HCT116 (cell line): Measurements from ENCODE around the gene DOCK9. TPM values are rescaled to one million over a fixed set of nuclear protein-coding genes. Genes with fewer than 3 reads are reported as not detected.

ENCODE experiments used
- ATAC-seq: fragments of 200-7000 bp; cut with Tn5 transposase; 2 replicates; pipeline ENCODE4 v1.9.1; 2020; ENCODE audit warnings: mild to moderate bottlenecking, moderate library complexity
- BruUV-seq: library from RNA; stranded (reverse); fragments of 400-500 nt; replicated peaks from 2 replicates; lab custom pipeline; 2021; lab: Mats Ljungman, UMichigan
- CTCF ChIA-PET: fragments of 300-600 bp; sonication (Branson Sonifier 250); formaldehyde crosslinking; loops from one replicate; lab custom pipeline; 2021; ENCODE audit warnings: antibody characterized with exemption; lab: Charles Lee
- POLR2A ChIA-PET: fragments of 300-600, 350-600 bp; sonication (Branson Sonifier 250); formaldehyde crosslinking; loops from one replicate; lab custom pipeline; 2021; ENCODE audit warnings: antibody characterized with exemption; lab: Charles Lee
- RAD21 ChIA-PET, 2 experiments: fragments of 300-600 bp; sonication (Branson Sonifier 250); formaldehyde crosslinking; loops; one replicate each; lab custom pipeline; 2023; ENCODE audit warnings: low total read pairs in 2 of 2; ENCODE audit not compliant: uncharacterized antibody in 2 of 2, unreplicated experiment in 2 of 2, low non-redundant PET in 1 of 2; lab: Charles Lee
- DNase-seq: peaks from one replicate; pipeline ENCODE4 v3.0.0-alpha.2; 2010; ENCODE audit warnings: low read depth, low spot score
- H2AFZ ChIP-seq: fragments of 200-600 bp; shearing (Covaris generic), sonication (generic); 2 replicates; pipeline ENCODE4 v1.6.1; 2017; ENCODE audit warnings: low read depth, mixed run types, mixed read lengths, antibody characterized with exemption, low read length; ENCODE audit not compliant: poor library complexity, severe bottlenecking
- H3K27ac ChIP-seq: 2 replicates; pipeline ENCODE4 v1.5.1; 2012; ENCODE audit warnings: low read depth, low read length
- H3K27me3 ChIP-seq: fragments of 200-600 bp; sonication (generic); 2 replicates; pipeline ENCODE4 v1.6.1; 2016; ENCODE audit warnings: mixed run types, low read length, mixed read lengths; ENCODE audit not compliant: insufficient read depth
- H3K36me3 ChIP-seq, 2 experiments: fragments of 200-500 bp in 1 of 2; fragments of 200-600 bp in 1 of 2; sonication (Bioruptor generic) in 1 of 2; sonication (generic) in 1 of 2; 2 replicates each; pipeline versions ENCODE4 v1.5.1 to v1.6.1; 2014 to 2016; ENCODE audit warnings: low read length in 2 of 2, inconsistent platforms in 1 of 2, mixed read lengths in 1 of 2, mixed run types in 1 of 2; ENCODE audit not compliant: insufficient read depth in 2 of 2, control insufficient read depth in 1 of 2
- H3K4me1 ChIP-seq, 2 experiments: fragments of 200-600 bp in 1 of 2; sonication (generic) in 1 of 2; 2 replicates each; pipeline versions ENCODE4 v1.5.1 to v1.6.1; 2012 to 2017; ENCODE audit warnings: low read length in 2 of 2, inconsistent platforms in 1 of 2, mild to moderate bottlenecking in 1 of 2, mixed read lengths in 1 of 2, mixed run types in 1 of 2, moderate library complexity in 1 of 2; ENCODE audit not compliant: insufficient read depth in 2 of 2, control insufficient read depth in 1 of 2
- H3K4me2 ChIP-seq: fragments of 200-600 bp; sonication (generic); 2 replicates; pipeline ENCODE4 v1.6.1; 2017; ENCODE audit warnings: mixed run types, low read length, mixed read lengths
- H3K4me3 ChIP-seq, 2 experiments: fragments of 200-600 bp in 1 of 2; sonication (generic) in 1 of 2; replicated peaks in 1 of 2; 2 replicates each; pipeline ENCODE4 v1.5.1; 2011 to 2016; ENCODE audit warnings: low read length in 2 of 2, control low read depth in 1 of 2, low read depth in 1 of 2, mild to moderate bottlenecking in 1 of 2, mixed read lengths in 1 of 2, mixed run types in 1 of 2
- H3K79me2 ChIP-seq: fragments of 200-600 bp; sonication (generic); 2 replicates; pipeline ENCODE4 v1.6.1; 2017; ENCODE audit warnings: mild to moderate bottlenecking, mixed run types, low read length, moderate library complexity, mixed read lengths; ENCODE audit not compliant: insufficient read depth
- H3K9ac ChIP-seq: fragments of 200-600 bp; sonication (generic); 2 replicates; pipeline ENCODE4 v1.6.1; 2016; ENCODE audit warnings: low read length, mixed read lengths
- H3K9me2 ChIP-seq: fragments of 200-600 bp; sonication (generic), shearing (Covaris generic); 2 replicates; pipeline ENCODE4 v1.6.1; 2017; ENCODE audit warnings: mixed run types, mild to moderate bottlenecking, moderate library complexity; ENCODE audit not compliant: insufficient read depth
- H3K9me3 ChIP-seq, 2 experiments: fragments of 200-500 bp in 1 of 2; fragments of 200-600 bp in 1 of 2; sonication (Bioruptor generic) in 1 of 2; sonication (generic) in 1 of 2; 2 replicates each; pipeline ENCODE4 v1.6.1; 2014 to 2017; ENCODE audit warnings: low read length in 2 of 2, mixed read lengths in 2 of 2, inconsistent platforms in 1 of 2, low read depth in 1 of 2, mild to moderate bottlenecking in 1 of 2, mixed run types in 1 of 2, moderate library complexity in 1 of 2; ENCODE audit not compliant: control insufficient read depth in 1 of 2, insufficient read depth in 1 of 2
- H4K20me1 ChIP-seq: fragments of 200-600 bp; sonication (generic), shearing (Covaris generic); 2 replicates; pipeline ENCODE4 v1.6.1; 2017; ENCODE audit warnings: mixed run types, mild to moderate bottlenecking, moderate library complexity; ENCODE audit not compliant: insufficient read depth
- CBX3 ChIP-seq: IDR thresholded peaks from 2 replicates; pipeline ENCODE4 v1.6.1; 2012; ENCODE audit warnings: low read depth
- EGR1 ChIP-seq: IDR thresholded peaks from 2 replicates; pipeline ENCODE4 v1.6.1; 2012; ENCODE audit warnings: low read depth
- FOSL1 ChIP-seq: IDR thresholded peaks from 2 replicates; pipeline ENCODE4 v1.6.1; 2012; ENCODE audit warnings: low read depth
- JUND ChIP-seq: IDR thresholded peaks from 2 replicates; pipeline ENCODE4 v1.6.1; 2012
- SRF ChIP-seq: IDR thresholded peaks from 2 replicates; pipeline ENCODE4 v1.6.1; 2012; ENCODE audit warnings: low read depth
- YY1 ChIP-seq: IDR thresholded peaks from 2 replicates; pipeline ENCODE4 v1.6.1; 2011; ENCODE audit warnings: low read length, low read depth, moderate library complexity, mild to moderate bottlenecking; ENCODE audit not compliant: insufficient replicate concordance; ENCODE audit errors: extremely low read depth
- intact Hi-C: fragments of 100-400 bp; cut with micrococcal nuclease; formaldehyde crosslinking; loops from 2 replicates; pipeline ENCODE4 v1.10.0; 2022
- total RNA-seq: library from RNA; stranded (reverse); gene quantifications from one replicate; pipeline ENCODE4 v1.2.1, GENCODE V29; 2021; ENCODE audit not compliant: unreplicated experiment
- TF ChIP-seq, protein P1 (sequence below), 3 experiments: fragments of 200-600 bp in 1 of 3; sonication (generic) in 1 of 3; IDR thresholded peaks in 2 of 3; conservative IDR thresholded peaks in 1 of 3; 2 replicates each; pipeline ENCODE4 v1.5.1; 2012 to 2017; ENCODE audit warnings: low read depth in 2 of 3, low read length in 2 of 3, antibody characterized with exemption in 1 of 3, borderline replicate concordance in 1 of 3, control low read depth in 1 of 3, mild to moderate bottlenecking in 1 of 3, mixed read lengths in 1 of 3, mixed run types in 1 of 3, moderate library complexity in 1 of 3; ENCODE audit not compliant: insufficient read depth in 1 of 3

Gene DOCK9
- total RNA-seq, 1 experiment from 2014 or later = 58.8 TPM

GRCh38 chr13:99018418-99019180 lies 40.7 kb upstream of the DOCK9 start:
- CTCF ChIA-PET = no interaction called here
- no TSS peak for BruUV-seq

More at GRCh38 chr13:99018418-99019180, 40.7 kb upstream of the DOCK9 start:
- Histone ChIP-seq H3K27ac (no peak overlapping the region), H3K9me2 (no peaks in the 10 kb centered on the region), H3K4me2 (no peak overlapping the region), H3K4me1 (no peaks in the 10 kb centered on the region; a peak in 1 of 4 replicates), H3K27me3 (no peaks in the 10 kb centered on the region), H3K79me2 (no peaks in the 10 kb centered on the region; the same call in 1 of the 2 replicates), H3K9me3 (no peaks in the 10 kb centered on the region), H2AFZ (no peak overlapping the region), H3K4me3 (no peak overlapping the region), H3K9ac (no peak overlapping the region), H3K36me3 (no peaks in the 10 kb centered on the region), H4K20me1 (no peaks in the 10 kb centered on the region)
- TF ChIP-seq CBX3 (no peak), JUND (0 out of 2 replicates have a peak, but pooled peaks have one; percentile 8), YY1 (no peak), FOSL1 (peak; percentile 5; the same call in 1 of the 2 replicates), EGR1 (no peak), SRF (no peak)
- TF ChIP-seq, protein P1, sequence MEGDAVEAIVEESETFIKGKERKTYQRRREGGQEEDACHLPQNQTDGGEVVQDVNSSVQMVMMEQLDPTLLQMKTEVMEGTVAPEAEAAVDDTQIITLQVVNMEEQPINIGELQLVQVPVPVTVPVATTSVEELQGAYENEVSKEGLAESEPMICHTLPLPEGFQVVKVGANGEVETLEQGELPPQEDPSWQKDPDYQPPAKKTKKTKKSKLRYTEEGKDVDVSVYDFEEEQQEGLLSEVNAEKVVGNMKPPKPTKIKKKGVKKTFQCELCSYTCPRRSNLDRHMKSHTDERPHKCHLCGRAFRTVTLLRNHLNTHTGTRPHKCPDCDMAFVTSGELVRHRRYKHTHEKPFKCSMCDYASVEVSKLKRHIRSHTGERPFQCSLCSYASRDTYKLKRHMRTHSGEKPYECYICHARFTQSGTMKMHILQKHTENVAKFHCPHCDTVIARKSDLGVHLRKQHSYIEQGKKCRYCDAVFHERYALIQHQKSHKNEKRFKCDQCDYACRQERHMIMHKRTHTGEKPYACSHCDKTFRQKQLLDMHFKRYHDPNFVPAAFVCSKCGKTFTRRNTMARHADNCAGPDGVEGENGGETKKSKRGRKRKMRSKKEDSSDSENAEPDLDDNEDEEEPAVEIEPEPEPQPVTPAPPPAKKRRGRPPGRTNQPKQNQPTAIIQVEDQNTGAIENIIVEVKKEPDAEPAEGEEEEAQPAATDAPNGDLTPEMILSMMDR (IDR thresholded peaks at IDR 0.05 in 2 of 3, conservative IDR thresholded peaks at IDR 0.05 in 1 of 3; ENCODE audit: borderline replicate concordance in 1 of 3, insufficient read depth in 1 of 3, low read depth in 2 of 3, low read length in 2 of 3) = no peak
- ATAC-seq = no peak
- no peak for DNase-seq
- RAD21 ChIA-PET = no interaction called here
- POLR2A ChIA-PET = no interaction called here
- intact Hi-C loops = no loop called here
